CD14-positive monocyte (primary cell): ENCODE measurements around the gene ANKIB1. TPM values are rescaled to one million over a fixed set of nuclear protein-coding genes. Genes with fewer than 3 reads are reported as not detected.
"Not testable (repeated sequence)": the region's sequence is repeated elsewhere in the genome, so short reads cannot be mapped to it uniquely, and the experiment has no call there.

Source experiments
- DNase-seq, 3 donors: peaks; one replicate each; pipeline ENCODE4 v3.0.0-alpha.2; 2011 to 2022
- H2AFZ ChIP-seq: 2 replicates; pipeline ENCODE4 v1.6.0; 2012; ENCODE audit warnings: mild to moderate bottlenecking, low read depth, low read length, inconsistent platforms; ENCODE audit not compliant: insufficient read depth, poor library complexity, severe bottlenecking
- H3K27ac ChIP-seq, 2 donors: 1 replicate in 1 of 2; 2 replicates in 1 of 2; pipeline ENCODE4 v1.5.1; 2012 to 2013; ENCODE audit warnings: low read length in 2 of 2, control low read depth in 1 of 2, inconsistent platforms in 1 of 2, low read depth in 1 of 2, mild to moderate bottlenecking in 1 of 2
- H3K27me3 ChIP-seq, 2 donors: one replicate each; pipeline versions ENCODE4 v1.6.0 to v1.6.1; 2011 to 2013; ENCODE audit warnings: low read length in 2 of 2; ENCODE audit not compliant: control insufficient read depth in 2 of 2, insufficient read depth in 2 of 2
- H3K36me3 ChIP-seq, 2 donors: replicated peaks in 1 of 2; 1 replicate in 1 of 2; 2 replicates in 1 of 2; pipeline versions ENCODE4 v1.5.1 to v1.6.1; 2012 to 2013; ENCODE audit warnings: low read length in 2 of 2, control low read depth in 1 of 2, inconsistent platforms in 1 of 2, mild to moderate bottlenecking in 1 of 2; ENCODE audit not compliant: insufficient read depth in 2 of 2, control insufficient read depth in 1 of 2
- H3K4me1 ChIP-seq, 2 donors: 1 replicate in 1 of 2; 2 replicates in 1 of 2; pipeline versions ENCODE4 v1.5.1 to v1.6.1; 2012 to 2013; ENCODE audit warnings: low read length in 2 of 2, control low read depth in 1 of 2, inconsistent platforms in 1 of 2, mild to moderate bottlenecking in 1 of 2, moderate library complexity in 1 of 2; ENCODE audit not compliant: insufficient read depth in 2 of 2, control insufficient read depth in 1 of 2
- H3K4me2 ChIP-seq: replicated peaks from 2 replicates; pipeline ENCODE3; 2012; ENCODE audit warnings: low read length, moderate library complexity, mild to moderate bottlenecking; ENCODE audit not compliant: poor library complexity, severe bottlenecking; ENCODE audit errors: extremely low read depth
- H3K4me3 ChIP-seq, 3 experiments: fragments of 200-600 bp in 1 of 3; sonication (generic) in 1 of 3; replicated peaks in 1 of 3; 1 replicate in 2 of 3; 2 replicates in 1 of 3; pipeline ENCODE4 v1.5.1; 2011 to 2013; ENCODE audit warnings: low read length in 3 of 3, mild to moderate bottlenecking in 3 of 3, control low read depth in 2 of 3, low read depth in 2 of 3, inconsistent platforms in 1 of 3, moderate library complexity in 1 of 3
- H3K79me2 ChIP-seq: 2 replicates; pipeline ENCODE4 v1.6.0; 2012; ENCODE audit warnings: mild to moderate bottlenecking, control low read depth, inconsistent platforms, low read length, moderate library complexity; ENCODE audit not compliant: insufficient read depth
- H3K9ac ChIP-seq: 2 replicates; pipeline ENCODE4 v1.6.0; 2017; ENCODE audit warnings: low read length, mild to moderate bottlenecking; ENCODE audit not compliant: insufficient read depth, poor library complexity, severe bottlenecking
- H3K9me3 ChIP-seq, 2 donors: replicated peaks in 1 of 2; 1 replicate in 1 of 2; 2 replicates in 1 of 2; pipeline versions ENCODE4 v1.5.1 to v1.6.1; 2012 to 2013; ENCODE audit warnings: low read length in 2 of 2, control low read depth in 1 of 2; ENCODE audit not compliant: control insufficient read depth in 1 of 2, insufficient read depth in 1 of 2
- H4K20me1 ChIP-seq: 2 replicates; pipeline ENCODE4 v1.6.0; 2012; ENCODE audit warnings: mild to moderate bottlenecking, low read length, control low read depth, moderate library complexity; ENCODE audit not compliant: insufficient read depth
- H3K27ac Mint-ChIP-seq, 7 donors: one replicate each; pipeline ENCODE4 v1.8.0; 2020; ENCODE audit warnings: mild to moderate bottlenecking in 7 of 7, mixed read lengths in 7 of 7, moderate library complexity in 6 of 7, inconsistent platforms in 2 of 7
- H3K27me3 Mint-ChIP-seq, 3 donors: one replicate each; pipeline ENCODE4 v1.8.0; 2021 to 2022; ENCODE audit warnings: low read depth in 3 of 3, mild to moderate bottlenecking in 3 of 3, mixed read lengths in 3 of 3, moderate library complexity in 3 of 3, inconsistent platforms in 1 of 3
- H3K36me3 Mint-ChIP-seq, 2 donors: one replicate each; pipeline ENCODE4 v1.8.0; 2020; ENCODE audit warnings: mixed read lengths in 2 of 2, inconsistent platforms in 1 of 2, mild to moderate bottlenecking in 1 of 2
- H3K4me1 Mint-ChIP-seq: one replicate; pipeline ENCODE4 v1.8.0; 2020; ENCODE audit warnings: mild to moderate bottlenecking, mixed read lengths
- H3K4me3 Mint-ChIP-seq, 2 donors: one replicate each; pipeline ENCODE4 v1.8.0; 2020; ENCODE audit warnings: mild to moderate bottlenecking in 2 of 2, mixed read lengths in 2 of 2, moderate library complexity in 1 of 2
- H3K9me3 Mint-ChIP-seq, 7 donors: one replicate each; pipeline ENCODE4 v1.8.0; 2020 to 2022; ENCODE audit warnings: mixed read lengths in 7 of 7, mild to moderate bottlenecking in 6 of 7, moderate library complexity in 6 of 7, inconsistent platforms in 2 of 7
- CTCF ChIP-seq: fragments of 200-600 bp; IDR thresholded peaks from one replicate; pipeline ENCODE4 v1.8.0; 2022; ENCODE audit warnings: antibody characterized with exemption, mild to moderate bottlenecking
- WGBS: methylation state at CpG from one replicate; pipeline ENCODE4 v1.1.5; 2013; ENCODE audit warnings: missing lambda C conversion rate; ENCODE audit not compliant: insufficient coverage; 5-methylcytosine and 5-hydroxymethylcytosine counted together
- intact Hi-C, 2 donors: fragments of 100-400 bp; cut with micrococcal nuclease; formaldehyde crosslinking; loops; one replicate each; pipeline versions ENCODE4 v1.15.0 to v1.15.1; 2023
- polyA plus RNA-seq, 3 donors: library from polyadenylated mRNA; depleted of rRNA in 1 of 3; unstranded in 2 of 3; stranded (reverse) in 1 of 3; fragments of 300-500 nt in 2 of 3; fragments of >200 nt in 1 of 3; fragmentation: Illumina TruSeq in 2 of 3; gene quantifications; 1 replicate in 2 of 3; 2 replicates in 1 of 3; pipeline ENCODE4 v1.2.3, GENCODE V29; 2012 to 2021

ANKIB1 gene
- polyA plus RNA-seq, 3 donors = 4.8 to 16.8 (median 5.7) TPM

GRCh38 chr7:92409357-92409756, 163.6 kb downstream of the ANKIB1 start:
- H3K4me1 ChIP-seq = no peaks in the 10 kb centered on the region
- no peak overlapping the region for H3K4me3 ChIP-seq
- H2AFZ ChIP-seq = no peak overlapping the region
- no peaks in the 10 kb centered on the region for H4K20me1 ChIP-seq
- Mint-ChIP-seq H3K36me3 (peaks cover 0 to 4% of the 10 kb centered on the region in 2 donors), H3K9me3 (peaks cover 0 to 4% (median 0%) of the 10 kb centered on the region in 7 donors), H3K4me1 (peaks cover under 1% of the 10 kb centered on the region), H3K27me3 (peaks cover 9 to 15% (median 13%) of the 10 kb centered on the region in 3 donors), H3K27ac (no peak overlapping the region), H3K4me3 (no peak overlapping the region)
- TF ChIP-seq CTCF = no peak
- H3K36me3 ChIP-seq = no peaks in the 10 kb centered on the region
- no peak overlapping the region for H3K4me2 ChIP-seq
- no peaks in the 10 kb centered on the region for H3K9me3 ChIP-seq
- H3K27me3 ChIP-seq = peaks cover 0 to 2% of the 10 kb centered on the region in 2 donors
- no peak overlapping the region for H3K27ac ChIP-seq
- DNase-seq = no peak
- H3K9ac ChIP-seq = no peak overlapping the region
- H3K79me2 ChIP-seq = no peaks in the 10 kb centered on the region
- intact Hi-C loops = no loop called here
- 93% methylated on average over 1 of the region's 1 CpG for WGBS

- H3K9me3 Mint-ChIP-seq = not testable (repeated sequence)
- WGBS = no CpG with 5 or more reads among the region's 6 CpGs
Measured at GRCh38 chr7:92410162-92410561, 164.4 kb downstream of the ANKIB1 start.

More at GRCh38 chr7:92410162-92410561, 164.4 kb downstream of the ANKIB1 start:
- H4K20me1 ChIP-seq, H2AFZ ChIP-seq, DNase-seq, H3K4me2 ChIP-seq, H3K4me1 Mint-ChIP-seq, H3K36me3 ChIP-seq, H3K9me3 ChIP-seq, H3K36me3 Mint-ChIP-seq, H3K4me3 ChIP-seq, H3K4me3 Mint-ChIP-seq, H3K79me2 ChIP-seq, intact Hi-C loops, H3K27me3 ChIP-seq, H3K27ac ChIP-seq, H3K27ac Mint-ChIP-seq, H3K9ac ChIP-seq, H3K4me1 ChIP-seq: not testable (repeated sequence)
- peaks cover 9 to 15% (median 13%) of the 10 kb centered on the region in 3 donors for H3K27me3 Mint-ChIP-seq
